K562 (cell line): ENCODE results near the gene ITGAD. TPM values are rescaled to one million over a fixed set of nuclear protein-coding genes. Genes with fewer than 3 reads are reported as not detected.

Source experiments
- BDP1 ChIP-seq: IDR thresholded peaks from 3 replicates; pipeline ENCODE4 v1.6.1; 2011; ENCODE audit not compliant: insufficient read length, insufficient read depth
- EWSR1 ChIP-seq: fragments of 450-650 bp; IDR thresholded peaks from 2 replicates; pipeline ENCODE4 v1.6.1; 2018; ENCODE audit warnings: borderline replicate concordance, mild to moderate bottlenecking, low read depth, moderate library complexity; ENCODE audit not compliant: partially characterized antibody
- MTA1 ChIP-seq: fragments of 450-650 bp; IDR thresholded peaks from 2 replicates; pipeline ENCODE4 v1.6.1; 2017; ENCODE audit warnings: borderline replicate concordance
- SIN3A ChIP-seq, 2 experiments: fragments of 150-350 bp in 1 of 2; IDR thresholded peaks; 2 replicates each; pipeline ENCODE4 v1.6.1; 2011 to 2016; ENCODE audit warnings: borderline replicate concordance in 2 of 2, low read depth in 2 of 2, low read length in 2 of 2, mild to moderate bottlenecking in 2 of 2, moderate library complexity in 2 of 2; ENCODE audit not compliant: control insufficient read depth in 1 of 2
- ZFP36 ChIP-seq: fragments of 150-350 bp; IDR thresholded peaks from 2 replicates; pipeline ENCODE4 v1.6.1; 2018; ENCODE audit warnings: low read length, low read depth; ENCODE audit not compliant: partially characterized antibody
- polyA plus RNA-seq, 8 experiments: library from polyadenylated mRNA; depleted of rRNA in 4 of 8; stranded (reverse) in 5 of 8; unstranded in 3 of 8; fragments of >200 nt; fragmentation: Nextera tagmentation in 2 of 8; fragmentation: Illumina TruSeq in 1 of 8; extraction: Ambion mirVana in 2 of 8; extraction: Trizol in 1 of 8; gene quantifications; 2 replicates each; pipeline versions ENCODE4 v1.2.1 to v1.2.3, GENCODE V29; 2011 to 2014; ENCODE audit warnings: inconsistent platforms in 1 of 8, missing spikeins in 1 of 8
- total RNA-seq, 7 experiments: library from RNA; depleted of rRNA in 6 of 7; stranded (reverse); fragments of >200 nt in 6 of 7; fragmentation: Illumina TruSeq in 2 of 7; extraction: Trizol in 2 of 7; gene quantifications; 2 replicates each; pipeline versions ENCODE4 v1.2.1 to v1.2.3, GENCODE V29; 2011 to 2021; ENCODE audit warnings: low replicate concordance in 1 of 7
- TF ChIP-seq, protein P1 (sequence below): sonication (generic); formaldehyde crosslinking; IDR thresholded peaks from 2 replicates; pipeline ENCODE4 v1.8.1; 2023; ENCODE audit warnings: mild to moderate bottlenecking, missing genetic modification reagents, moderate library complexity
- TF ChIP-seq, protein P2 (sequence below): fragments of 250-450 bp; sonication (Bioruptor Pico); IDR thresholded peaks from 2 replicates; pipeline ENCODE4 v1.8.0; 2021; ENCODE audit warnings: moderate library complexity, mild to moderate bottlenecking, inconsistent platforms
- TF ChIP-seq, protein P3 (sequence below): fragments of 450-650 bp; IDR thresholded peaks from 2 replicates; pipeline ENCODE4 v1.6.1; 2016; ENCODE audit warnings: borderline replicate concordance
- TF ChIP-seq, protein P4 (sequence below): fragments of 250-450 bp; sonication (Bioruptor Pico); IDR thresholded peaks from 2 replicates; pipeline ENCODE4 v1.4.0; 2020

The ITGAD gene
- total and polyA plus RNA-seq, 9 of the 15 experiments (the other 6 are each of a cell fraction or from before 2014, with no cell fraction given): not detected

DNA sequence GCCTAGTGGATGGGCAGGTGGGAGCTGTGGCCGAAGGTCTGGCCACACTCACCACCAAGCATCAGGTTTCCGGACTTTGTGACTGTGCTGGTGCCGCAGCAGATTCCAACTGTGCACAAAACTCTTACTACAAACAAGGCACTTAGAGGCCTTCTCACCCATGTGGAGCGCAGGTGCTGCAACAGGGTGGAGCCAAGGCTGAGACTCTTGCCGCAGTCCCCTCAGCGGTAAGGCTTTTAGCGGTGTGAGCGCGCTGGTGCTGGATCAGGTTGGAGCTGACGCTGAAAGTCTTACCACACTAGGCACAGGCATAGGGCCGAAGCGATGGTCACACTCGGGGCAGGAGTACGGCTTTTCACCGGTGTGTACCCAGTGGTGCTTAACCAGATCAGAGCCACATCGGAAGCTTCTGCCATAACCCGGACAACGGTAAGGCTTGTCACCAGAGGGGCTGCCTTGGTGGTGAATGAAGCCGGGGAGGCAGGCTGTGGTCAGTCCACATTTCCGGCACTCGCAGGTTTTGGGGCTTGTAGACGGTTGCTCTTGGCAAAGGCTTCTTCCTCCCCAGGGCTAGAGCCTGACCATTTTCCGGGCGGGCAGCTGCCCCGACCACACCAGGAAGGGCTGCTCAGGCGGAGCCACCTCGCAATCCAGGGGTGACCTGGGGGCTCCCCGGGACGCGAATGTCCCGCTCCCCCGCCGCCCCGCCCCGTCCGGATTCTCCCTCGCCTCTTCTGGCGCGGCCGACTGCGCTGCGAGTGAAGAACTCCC is 65.1 kb downstream of the ITGAD start (continued):
- TF ChIP-seq, protein P1, sequence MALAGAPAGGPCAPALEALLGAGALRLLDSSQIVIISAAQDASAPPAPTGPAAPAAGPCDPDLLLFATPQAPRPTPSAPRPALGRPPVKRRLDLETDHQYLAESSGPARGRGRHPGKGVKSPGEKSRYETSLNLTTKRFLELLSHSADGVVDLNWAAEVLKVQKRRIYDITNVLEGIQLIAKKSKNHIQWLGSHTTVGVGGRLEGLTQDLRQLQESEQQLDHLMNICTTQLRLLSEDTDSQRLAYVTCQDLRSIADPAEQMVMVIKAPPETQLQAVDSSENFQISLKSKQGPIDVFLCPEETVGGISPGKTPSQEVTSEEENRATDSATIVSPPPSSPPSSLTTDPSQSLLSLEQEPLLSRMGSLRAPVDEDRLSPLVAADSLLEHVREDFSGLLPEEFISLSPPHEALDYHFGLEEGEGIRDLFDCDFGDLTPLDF (CRISPR knock-in tag): peak; percentile 74; the same call in 1 of the 2 replicates
- TF ChIP-seq EWSR1: no peak
- TF ChIP-seq ZFP36: no peak
- TF ChIP-seq, protein P2, sequence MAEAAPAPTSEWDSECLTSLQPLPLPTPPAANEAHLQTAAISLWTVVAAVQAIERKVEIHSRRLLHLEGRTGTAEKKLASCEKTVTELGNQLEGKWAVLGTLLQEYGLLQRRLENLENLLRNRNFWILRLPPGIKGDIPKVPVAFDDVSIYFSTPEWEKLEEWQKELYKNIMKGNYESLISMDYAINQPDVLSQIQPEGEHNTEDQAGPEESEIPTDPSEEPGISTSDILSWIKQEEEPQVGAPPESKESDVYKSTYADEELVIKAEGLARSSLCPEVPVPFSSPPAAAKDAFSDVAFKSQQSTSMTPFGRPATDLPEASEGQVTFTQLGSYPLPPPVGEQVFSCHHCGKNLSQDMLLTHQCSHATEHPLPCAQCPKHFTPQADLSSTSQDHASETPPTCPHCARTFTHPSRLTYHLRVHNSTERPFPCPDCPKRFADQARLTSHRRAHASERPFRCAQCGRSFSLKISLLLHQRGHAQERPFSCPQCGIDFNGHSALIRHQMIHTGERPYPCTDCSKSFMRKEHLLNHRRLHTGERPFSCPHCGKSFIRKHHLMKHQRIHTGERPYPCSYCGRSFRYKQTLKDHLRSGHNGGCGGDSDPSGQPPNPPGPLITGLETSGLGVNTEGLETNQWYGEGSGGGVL: no peak
- TF ChIP-seq MTA1: no peak
- peak in 1 of 2 experiments; percentile 61; a peak in 1 of 4 replicates for TF ChIP-seq SIN3A (IDR thresholded peaks at IDR 0.05; ENCODE audit: borderline replicate concordance in 2 of 2, control insufficient read depth in 1 of 2, low read depth in 2 of 2, low read length in 2 of 2)
- TF ChIP-seq BDP1: no peak
- TF ChIP-seq, protein P3, sequence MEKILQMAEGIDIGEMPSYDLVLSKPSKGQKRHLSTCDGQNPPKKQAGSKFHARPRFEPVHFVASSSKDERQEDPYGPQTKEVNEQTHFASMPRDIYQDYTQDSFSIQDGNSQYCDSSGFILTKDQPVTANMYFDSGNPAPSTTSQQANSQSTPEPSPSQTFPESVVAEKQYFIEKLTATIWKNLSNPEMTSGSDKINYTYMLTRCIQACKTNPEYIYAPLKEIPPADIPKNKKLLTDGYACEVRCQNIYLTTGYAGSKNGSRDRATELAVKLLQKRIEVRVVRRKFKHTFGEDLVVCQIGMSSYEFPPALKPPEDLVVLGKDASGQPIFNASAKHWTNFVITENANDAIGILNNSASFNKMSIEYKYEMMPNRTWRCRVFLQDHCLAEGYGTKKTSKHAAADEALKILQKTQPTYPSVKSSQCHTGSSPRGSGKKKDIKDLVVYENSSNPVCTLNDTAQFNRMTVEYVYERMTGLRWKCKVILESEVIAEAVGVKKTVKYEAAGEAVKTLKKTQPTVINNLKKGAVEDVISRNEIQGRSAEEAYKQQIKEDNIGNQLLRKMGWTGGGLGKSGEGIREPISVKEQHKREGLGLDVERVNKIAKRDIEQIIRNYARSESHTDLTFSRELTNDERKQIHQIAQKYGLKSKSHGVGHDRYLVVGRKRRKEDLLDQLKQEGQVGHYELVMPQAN: peak; percentile 38; the same call in 1 of the 2 replicates
- TF ChIP-seq, protein P4, sequence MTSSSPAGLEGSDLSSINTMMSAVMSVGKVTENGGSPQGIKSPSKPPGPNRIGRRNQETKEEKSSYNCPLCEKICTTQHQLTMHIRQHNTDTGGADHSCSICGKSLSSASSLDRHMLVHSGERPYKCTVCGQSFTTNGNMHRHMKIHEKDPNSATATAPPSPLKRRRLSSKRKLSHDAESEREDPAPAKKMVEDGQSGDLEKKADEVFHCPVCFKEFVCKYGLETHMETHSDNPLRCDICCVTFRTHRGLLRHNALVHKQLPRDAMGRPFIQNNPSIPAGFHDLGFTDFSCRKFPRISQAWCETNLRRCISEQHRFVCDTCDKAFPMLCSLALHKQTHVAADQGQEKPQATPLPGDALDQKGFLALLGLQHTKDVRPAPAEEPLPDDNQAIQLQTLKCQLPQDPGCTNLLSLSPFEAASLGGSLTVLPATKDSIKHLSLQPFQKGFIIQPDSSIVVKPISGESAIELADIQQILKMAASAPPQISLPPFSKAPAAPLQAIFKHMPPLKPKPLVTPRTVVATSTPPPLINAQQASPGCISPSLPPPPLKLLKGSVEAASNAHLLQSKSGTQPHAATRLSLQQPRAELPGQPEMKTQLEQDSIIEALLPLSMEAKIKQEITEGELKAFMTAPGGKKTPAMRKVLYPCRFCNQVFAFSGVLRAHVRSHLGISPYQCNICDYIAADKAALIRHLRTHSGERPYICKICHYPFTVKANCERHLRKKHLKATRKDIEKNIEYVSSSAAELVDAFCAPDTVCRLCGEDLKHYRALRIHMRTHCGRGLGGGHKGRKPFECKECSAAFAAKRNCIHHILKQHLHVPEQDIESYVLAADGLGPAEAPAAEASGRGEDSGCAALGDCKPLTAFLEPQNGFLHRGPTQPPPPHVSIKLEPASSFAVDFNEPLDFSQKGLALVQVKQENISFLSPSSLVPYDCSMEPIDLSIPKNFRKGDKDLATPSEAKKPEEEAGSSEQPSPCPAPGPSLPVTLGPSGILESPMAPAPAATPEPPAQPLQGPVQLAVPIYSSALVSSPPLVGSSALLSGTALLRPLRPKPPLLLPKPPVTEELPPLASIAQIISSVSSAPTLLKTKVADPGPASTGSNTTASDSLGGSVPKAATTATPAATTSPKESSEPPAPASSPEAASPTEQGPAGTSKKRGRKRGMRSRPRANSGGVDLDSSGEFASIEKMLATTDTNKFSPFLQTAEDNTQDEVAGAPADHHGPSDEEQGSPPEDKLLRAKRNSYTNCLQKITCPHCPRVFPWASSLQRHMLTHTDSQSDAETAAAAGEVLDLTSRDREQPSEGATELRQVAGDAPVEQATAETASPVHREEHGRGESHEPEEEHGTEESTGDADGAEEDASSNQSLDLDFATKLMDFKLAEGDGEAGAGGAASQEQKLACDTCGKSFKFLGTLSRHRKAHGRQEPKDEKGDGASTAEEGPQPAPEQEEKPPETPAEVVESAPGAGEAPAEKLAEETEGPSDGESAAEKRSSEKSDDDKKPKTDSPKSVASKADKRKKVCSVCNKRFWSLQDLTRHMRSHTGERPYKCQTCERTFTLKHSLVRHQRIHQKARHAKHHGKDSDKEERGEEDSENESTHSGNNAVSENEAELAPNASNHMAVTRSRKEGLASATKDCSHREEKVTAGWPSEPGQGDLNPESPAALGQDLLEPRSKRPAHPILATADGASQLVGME (CRISPR knock-in tag): 0 out of 2 replicates have a peak, but pooled peaks have one; percentile 63
- TF ChIP-seq, all 486 proteins: peak for 67
